IMR-90 (cell line): Measurements from ENCODE around the gene ARHGDIA. TPM values are rescaled to one million over a fixed set of nuclear protein-coding genes. Genes with fewer than 3 reads are reported as not detected.

Source experiments
- ATAC-seq: fragments of 200-7000 bp; cut with Tn5 transposase; 2 replicates; pipeline ENCODE4 v1.9.1; 2020; ENCODE audit warnings: low read depth, mild to moderate bottlenecking, moderate library complexity
- BruUV-seq: library from RNA; stranded (reverse); fragments of 400-500 nt; replicated peaks from 2 replicates; lab custom pipeline; 2021; lab: Mats Ljungman, UMichigan
- CTCF ChIA-PET: fragments of 300-600 bp; formaldehyde crosslinking; extraction: SDS; loops from one replicate; lab custom pipeline; 2021; ENCODE audit warnings: antibody characterized with exemption; lab: Yijun Ruan, JAX
- POLR2A ChIA-PET: fragments of 300-600 bp; sonication (Branson Sonifier 250); formaldehyde crosslinking; loops from one replicate; lab custom pipeline; 2022; ENCODE audit warnings: antibody characterized with exemption; ENCODE audit not compliant: unreplicated experiment; lab: Charles Lee
- DNase-seq: peaks from one replicate; pipeline ENCODE4 v3.0.0; 2013
- H2AFZ ChIP-seq: replicated peaks from 2 replicates; pipeline ENCODE3; 2013; ENCODE audit warnings: low read length, mild to moderate bottlenecking; ENCODE audit not compliant: poor library complexity
- H2AK5ac ChIP-seq: 2 replicates; pipeline ENCODE4 v1.6.1; 2013; ENCODE audit warnings: low read depth, low read length, inconsistent platforms
- H2AK9ac ChIP-seq: replicated peaks from 2 replicates; pipeline ENCODE3; 2013; ENCODE audit warnings: mild to moderate bottlenecking, low read depth, low read length, moderate library complexity; ENCODE audit not compliant: poor library complexity
- H2BK120ac ChIP-seq: 2 replicates; pipeline ENCODE4 v1.6.1; 2013; ENCODE audit warnings: low read depth, low read length, inconsistent platforms
- H2BK15ac ChIP-seq: 3 replicates; pipeline ENCODE4 v1.6.1; 2013; ENCODE audit warnings: low read depth, low read length, inconsistent platforms
- H2BK20ac ChIP-seq: 2 replicates; pipeline ENCODE4 v1.6.1; 2013; ENCODE audit warnings: low read depth, mild to moderate bottlenecking, inconsistent platforms, low read length, moderate library complexity
- H2BK5ac ChIP-seq: 2 replicates; pipeline ENCODE4 v1.6.1; 2013; ENCODE audit warnings: mild to moderate bottlenecking, low read depth, low read length, inconsistent platforms; ENCODE audit not compliant: poor library complexity, severe bottlenecking
- H3K14ac ChIP-seq: replicated peaks from 2 replicates; pipeline ENCODE4 v1.6.1; 2013; ENCODE audit warnings: low read depth, low read length, inconsistent platforms
- H3K18ac ChIP-seq: 2 replicates; pipeline ENCODE4 v1.6.1; 2013; ENCODE audit warnings: low read depth, low read length, control low read depth
- H3K23ac ChIP-seq: 2 replicates; pipeline ENCODE4 v1.6.1; 2013; ENCODE audit warnings: low read depth, low read length, inconsistent platforms
- H3K27ac ChIP-seq: 2 replicates; pipeline ENCODE4 v1.5.1; 2013; ENCODE audit warnings: mild to moderate bottlenecking, control low read depth, low read length; ENCODE audit not compliant: insufficient read depth
- H3K27me3 ChIP-seq: 2 replicates; pipeline ENCODE4 v1.6.1; 2013; ENCODE audit warnings: low read length; ENCODE audit not compliant: control insufficient read depth, insufficient read depth
- H3K36me3 ChIP-seq: 2 replicates; pipeline ENCODE4 v1.6.1; 2013; ENCODE audit warnings: low read length, mixed read lengths; ENCODE audit not compliant: control insufficient read depth, insufficient read depth
- H3K4ac ChIP-seq: 2 replicates; pipeline ENCODE4 v1.6.1; 2013; ENCODE audit warnings: low read depth, low read length, inconsistent platforms
- H3K4me1 ChIP-seq: 2 replicates; pipeline ENCODE4 v1.6.1; 2013; ENCODE audit warnings: low read length, mixed read lengths; ENCODE audit not compliant: control insufficient read depth, insufficient read depth
- H3K4me2 ChIP-seq: 2 replicates; pipeline ENCODE4 v1.6.1; 2013; ENCODE audit warnings: low read depth, mild to moderate bottlenecking, control low read depth, low read length, moderate library complexity
- H3K4me3 ChIP-seq: 2 replicates; pipeline ENCODE4 v1.5.1; 2013; ENCODE audit warnings: low read depth, mild to moderate bottlenecking, control low read depth, low read length, moderate library complexity; ENCODE audit not compliant: insufficient read depth
- H3K56ac ChIP-seq: 2 replicates; pipeline ENCODE4 v1.6.1; 2013; ENCODE audit warnings: low read length, inconsistent platforms; ENCODE audit not compliant: insufficient read depth; ENCODE audit errors: extremely low read depth
- H3K79me1 ChIP-seq, 2 experiments: 2 replicates each; pipeline ENCODE4 v1.6.1; 2013; ENCODE audit warnings: low read length in 2 of 2, inconsistent platforms in 1 of 2, low read depth in 1 of 2
- H3K9ac ChIP-seq: 2 replicates; pipeline ENCODE4 v1.6.1; 2013; ENCODE audit warnings: low read depth, low read length, control low read depth
- H3K9me1 ChIP-seq: 2 replicates; pipeline ENCODE4 v1.6.1; 2013; ENCODE audit warnings: low read length, inconsistent platforms; ENCODE audit not compliant: insufficient read depth
- H3K9me3 ChIP-seq: 2 replicates; pipeline ENCODE4 v1.6.1; 2013; ENCODE audit warnings: low read length; ENCODE audit not compliant: control insufficient read depth, insufficient read depth
- H4K20me1 ChIP-seq: 2 replicates; pipeline ENCODE4 v1.6.1; 2013; ENCODE audit warnings: low read length, inconsistent platforms; ENCODE audit not compliant: insufficient read depth
- H4K5ac ChIP-seq: 2 replicates; pipeline ENCODE4 v1.6.1; 2013; ENCODE audit warnings: mild to moderate bottlenecking, low read depth, low read length, control low read depth
- H4K8ac ChIP-seq, 2 experiments: 2 replicates each; pipeline ENCODE4 v1.6.1; 2013; ENCODE audit warnings: low read depth in 2 of 2, low read length in 2 of 2, control low read depth in 1 of 2, inconsistent platforms in 1 of 2
- H4K91ac ChIP-seq: 2 replicates; pipeline ENCODE4 v1.6.1; 2013; ENCODE audit warnings: low read depth, low read length, inconsistent platforms; ENCODE audit not compliant: insufficient read depth
- BHLHE40 ChIP-seq: fragments of 150-350 bp; IDR thresholded peaks from 2 replicates; pipeline ENCODE4 v1.6.1; 2016; ENCODE audit warnings: mild to moderate bottlenecking, low read depth, low read length
- CHD1 ChIP-seq: IDR thresholded peaks from 2 replicates; pipeline ENCODE4 v1.6.1; 2012; ENCODE audit warnings: low read depth, low read length, improper control_type of control experiment
- ELK1 ChIP-seq: fragments of 150-350 bp; IDR thresholded peaks from 2 replicates; pipeline ENCODE4 v1.6.1; 2016; ENCODE audit warnings: low read depth, mild to moderate bottlenecking, low read length, moderate library complexity, borderline replicate concordance
- USF2 ChIP-seq: fragments of 150-350 bp; IDR thresholded peaks from 2 replicates; pipeline ENCODE4 v1.6.1; 2017; ENCODE audit warnings: mild to moderate bottlenecking, antibody characterized with exemption, low read length, low read depth
- WGBS, 2 experiments: methylation state at CpG; one replicate each; pipeline versions ENCODE4 v1.1.5 to v1.1.7; 2013; ENCODE audit warnings: missing lambda C conversion rate in 2 of 2; ENCODE audit not compliant: insufficient read length in 1 of 2; ENCODE audit errors: extremely low coverage in 2 of 2; 5-methylcytosine and 5-hydroxymethylcytosine counted together
- dilution Hi-C: fragments of 300-500 bp; cut with HindIII; formaldehyde crosslinking; loops from one replicate; pipeline ENCODE4 v1.14.3; 2018; ENCODE audit warnings: low sequenced_read_pairs; ENCODE audit not compliant: unreplicated experiment
- in situ Hi-C: fragments of 300-500 bp; cut with MboI; formaldehyde crosslinking; loops from 3 replicates; pipeline ENCODE4 v1.14.3; 2019; ENCODE audit warnings: low sequenced_read_pairs, inconsistent platforms, mixed read lengths
- intact Hi-C: fragments of 100-400 bp; cut with micrococcal nuclease; formaldehyde crosslinking; loops from 2 replicates; pipeline ENCODE4 v1.10.0; 2022
- polyA plus RNA-seq, 3 experiments: library from polyadenylated mRNA; depleted of rRNA; stranded (reverse); fragments of >200 nt; gene quantifications; 2 replicates each; pipeline ENCODE4 v1.2.3, GENCODE V29; 2012; ENCODE audit warnings: low replicate concordance in 1 of 3
- total RNA-seq: library from RNA; depleted of rRNA; stranded (reverse); fragments of >200 nt; gene quantifications from 2 replicates; pipeline ENCODE4 v1.2.3, GENCODE V29; 2012

ARHGDIA gene
- total and polyA plus RNA-seq, 2 of the 4 experiments (the other 2 are of a cell fraction): 62.7 to 362 TPM

- TF ChIP-seq USF2: no peak
These were observed 44.2 kb upstream of the ARHGDIA start (continued) for GRCh38 chr17:81915331-81915730.

GRCh38 chr17:81914103-81914850 lies 43.1 kb upstream of the ARHGDIA start:
- H3K18ac ChIP-seq: no peak overlapping the region
- no peak overlapping the region for H2BK120ac ChIP-seq
- no peak overlapping the region for H3K14ac ChIP-seq
- ChIA-PET POLR2A (no interaction called here), CTCF (no interaction called here)
- no TSS peak for BruUV-seq
- H3K4me3 ChIP-seq: no peak overlapping the region
- no peak overlapping the region for H4K91ac ChIP-seq
- peaks cover 43% of the 10 kb centered on the region for H3K36me3 ChIP-seq
- H2BK15ac ChIP-seq: no peak overlapping the region
- H4K8ac ChIP-seq: no peak overlapping the region
- peaks cover 53% of the 10 kb centered on the region for H4K20me1 ChIP-seq
- DNase-seq (no peak), ATAC-seq (no peak)
- no peak overlapping the region for H3K27ac ChIP-seq
- no peak for TF ChIP-seq BHLHE40
- TF ChIP-seq CHD1: no peak
- no peak for TF ChIP-seq ELK1
- 98% methylated on average over 22 of the region's 36 CpGs; no CpG with 5 or more reads in 1 of the 2 experiments for WGBS, 2 experiments
- no peak overlapping the region for H3K4ac ChIP-seq
- no peak overlapping the region for H3K4me2 ChIP-seq
- peaks cover 13% of the 10 kb centered on the region for H3K4me1 ChIP-seq
- no peak overlapping the region for H3K23ac ChIP-seq
- no peak overlapping the region for H3K56ac ChIP-seq
- no peaks in the 10 kb centered on the region for H3K9me3 ChIP-seq
- dilution Hi-C loops (no loop called here), in situ Hi-C loops (no loop called here), intact Hi-C loops (no loop called here)
- peaks cover 15 to 64% of the 10 kb centered on the region in 2 experiments for H3K79me1 ChIP-seq
- H3K9ac ChIP-seq: no peak overlapping the region
- H2AFZ ChIP-seq: no peak overlapping the region
- H3K27me3 ChIP-seq: no peaks in the 10 kb centered on the region
- no peak overlapping the region for H2BK5ac ChIP-seq
- no peak overlapping the region for H2BK20ac ChIP-seq
- H4K5ac ChIP-seq: no peak overlapping the region
- H2AK5ac ChIP-seq: no peak overlapping the region
- peaks cover 16% of the 10 kb centered on the region; the same call in 1 of the 2 replicates for H3K9me1 ChIP-seq
- no peak overlapping the region for H2AK9ac ChIP-seq
